GM12875 (cell line): ENCODE results near the gene LIF.

Source experiments
- H3K4me3 ChIP-seq: one replicate; pipeline ENCODE4 v1.5.1; 2011; ENCODE audit warnings: low read depth, low read length, control low read depth
- CTCF ChIP-seq: IDR thresholded peaks from 2 replicates; pipeline ENCODE4 v1.5.1; 2011; ENCODE audit warnings: low read depth, mild to moderate bottlenecking, control low read depth, inconsistent platforms, low read length, moderate library complexity, borderline replicate concordance; ENCODE audit not compliant: insufficient read depth

LIF gene

GRCh38 chr22:30284666-30285065 lies 38.1 kb upstream of the LIF start:
- no peak overlapping the region for H3K4me3 ChIP-seq
- no peak for TF ChIP-seq CTCF

GRCh38 chr22:30284172-30284571 lies 37.6 kb upstream of the LIF start:
- H3K4me3 ChIP-seq, result no peak overlapping the region
- TF ChIP-seq CTCF, result no peak

GRCh38 chr22:30283342-30283741 lies 36.8 kb upstream of the LIF start:
- no peak overlapping the region for H3K4me3 ChIP-seq
- no peak for TF ChIP-seq CTCF

- no peak for TF ChIP-seq CTCF
These were observed 36.1 kb upstream of the LIF start for GRCh38 chr22:30282616-30283046.

GRCh38 chr22:30280505-30280904 lies 33.9 kb upstream of the LIF start:
- no peak overlapping the region for H3K4me3 ChIP-seq
- TF ChIP-seq CTCF, result no peak

More at GRCh38 chr22:30282616-30283046, 36.1 kb upstream of the LIF start:
- no peak overlapping the region for H3K4me3 ChIP-seq

GRCh38 chr22:30279932-30280331 lies 33.4 kb upstream of the LIF start:
- H3K4me3 ChIP-seq, result no peak overlapping the region
- TF ChIP-seq CTCF, result no peak

- no peak overlapping the region for H3K4me3 ChIP-seq
- no peak for TF ChIP-seq CTCF
These were observed 32.7 kb upstream of the LIF start for GRCh38 chr22:30279046-30279788.
